ENCODE data around the gene HHAT. TPM values are rescaled to one million over a fixed set of nuclear protein-coding genes. Genes with fewer than 3 reads are reported as not detected.

Gene HHAT
- total and polyA plus RNA-seq, 4 donors = 1.9 to 3.9 (median 2.6) TPM

GRCh38 chr1:210722410-210723081 is 393.8 kb downstream of the HHAT start:
- Histone ChIP-seq H3K27ac (ENCODE audit: low read depth in 1 of 2, low read length in 2 of 2) (no peak overlapping the region), H3K27me3 (ENCODE audit: control insufficient read depth in 1 of 2, insufficient read depth in 2 of 2, low read length in 1 of 2) (no peaks in the 10 kb centered on the region), H3K4me1 (ENCODE audit: control insufficient read depth in 1 of 2, insufficient read depth in 2 of 2, low read length in 2 of 2) (no peaks in the 10 kb centered on the region), H3K36me3 (ENCODE audit: control insufficient read depth in 1 of 2, insufficient read depth in 2 of 2, low read length in 1 of 2) (no peaks in the 10 kb centered on the region), H3K4me3 (ENCODE audit: low read length in 2 of 2) (no peak overlapping the region), H3K9me3 (ENCODE audit: control insufficient read depth, low read length) (no peaks in the 10 kb centered on the region)
- ATAC-seq (ENCODE audit: low FRiP score) (no peak), DNase-seq (no peak)
- WGBS, 2 donors = 21 to 28% methylated on average over 1 of the region's 1 CpG
- intact Hi-C loops (cut with DNase I) = no loop called here

- 35 to 39% methylated on average over 4 of the region's 4 CpGs for WGBS, 2 donors
- ATAC-seq (ENCODE audit: low FRiP score) (no peak), DNase-seq (no peak)
- Histone ChIP-seq H3K4me1 (ENCODE audit: control insufficient read depth in 1 of 2, insufficient read depth in 2 of 2, low read length in 2 of 2) (no peaks in the 10 kb centered on the region), H3K9me3 (ENCODE audit: control insufficient read depth, low read length) (no peaks in the 10 kb centered on the region), H3K4me3 (ENCODE audit: low read length in 2 of 2) (no peak overlapping the region), H3K36me3 (ENCODE audit: control insufficient read depth in 1 of 2, insufficient read depth in 2 of 2, low read length in 1 of 2) (no peaks in the 10 kb centered on the region), H3K27ac (ENCODE audit: low read depth in 1 of 2, low read length in 2 of 2) (no peak overlapping the region), H3K27me3 (ENCODE audit: control insufficient read depth in 1 of 2, insufficient read depth in 2 of 2, low read length in 1 of 2) (no peaks in the 10 kb centered on the region)
- intact Hi-C loops (cut with DNase I) = no loop called here
Observed at GRCh38 chr1:210723646-210724045, 394.9 kb downstream of the HHAT start.

- Histone ChIP-seq H3K27me3 (ENCODE audit: control insufficient read depth in 1 of 2, insufficient read depth in 2 of 2, low read length in 1 of 2) (no peaks in the 10 kb centered on the region), H3K36me3 (ENCODE audit: control insufficient read depth in 1 of 2, insufficient read depth in 2 of 2, low read length in 1 of 2) (no peaks in the 10 kb centered on the region), H3K9me3 (ENCODE audit: control insufficient read depth, low read length) (no peaks in the 10 kb centered on the region), H3K4me3 (ENCODE audit: low read length in 2 of 2) (no peak overlapping the region), H3K27ac (ENCODE audit: low read depth in 1 of 2, low read length in 2 of 2) (no peak overlapping the region), H3K4me1 (ENCODE audit: control insufficient read depth in 1 of 2, insufficient read depth in 2 of 2, low read length in 2 of 2) (no peaks in the 10 kb centered on the region)
- 80 to 81% methylated on average over 2 of the region's 2 CpGs for WGBS, 2 donors
- intact Hi-C loops (cut with DNase I) = no loop called here
- no peak for DNase-seq
- no peak for ATAC-seq (ENCODE audit: low FRiP score)
Observed at GRCh38 chr1:210724768-210725167, 396.1 kb downstream of the HHAT start.

Other genes with a start within 250 kb of the HHAT start
- gene SERTAD4, start 96.1 kb upstream of the HHAT start, total RNA-seq = 10 to 100 TPM in 1 of 2 donors, 1 to 10 TPM in 1; 4.5 to 14.6 TPM
- 1 to 10 TPM; 3.7 to 4.3 TPM for gene SERTAD4, start 96.1 kb upstream of the HHAT start, polyA plus RNA-seq